GM19438 (cell line): Measurements from ENCODE around the gene SULT1C2.
"Not testable (repeated sequence)": the region's sequence is repeated elsewhere in the genome, so short reads cannot be mapped to it uniquely, and the experiment has no call there.

Experiments used
- ATAC-seq: cut with Tn5 transposase; IDR thresholded peaks from one replicate; pipeline ENCODE4 v1.9.1; 2021; ENCODE audit warnings: low read depth; ENCODE audit not compliant: unreplicated experiment

SULT1C2 gene

DNA sequence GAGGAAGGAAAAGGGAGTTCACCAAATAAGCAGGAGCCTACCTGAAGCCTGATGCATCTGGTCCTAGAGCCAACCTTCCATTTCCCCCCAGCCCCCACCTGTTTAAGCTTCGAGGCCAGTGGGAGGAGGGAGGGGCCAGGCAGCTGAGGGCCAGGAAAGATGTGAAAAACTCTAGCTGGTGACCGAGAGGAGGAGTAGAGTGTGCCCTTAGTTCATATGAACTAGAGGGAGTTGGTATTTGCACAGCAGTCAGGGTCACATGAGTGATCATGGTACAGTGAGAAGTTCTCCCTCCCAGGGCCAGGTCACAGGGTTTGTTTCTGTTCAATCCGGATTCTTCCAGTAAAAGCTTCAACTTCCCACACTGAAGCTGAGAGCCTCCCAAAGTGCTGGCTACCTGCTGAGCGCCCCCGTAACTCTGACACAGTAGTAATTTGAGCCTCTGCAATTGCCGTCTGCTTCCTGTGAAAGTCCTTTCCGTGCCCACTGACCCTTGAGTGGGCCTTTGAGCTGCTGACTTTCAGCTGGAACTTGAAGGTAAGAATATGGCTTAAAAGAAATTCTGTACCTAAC, at the start of gene SULT1C2:
Gene SULT1C2 (plus strand): TSS at position 362 of the 573 bp plus-strand sequence. CDS start 4,773 bp downstream, outside the sequence.
- no peak for ATAC-seq

- no peak for ATAC-seq
Observed at GRCh38 chr2:108239786-108240185, 48.9 kb upstream of the SULT1C2 start, which contains the start of gene SULT1C3. Gene SULT1C3 (plus strand): TSS chr2:108239968. CDS start chr2:108247195, 7,227 bp downstream.

- ATAC-seq = no peak
Observed at GRCh38 chr2:108240966-108241365, 47.7 kb upstream of the SULT1C2 start.

- no peak for ATAC-seq
Observed at GRCh38 chr2:108243566-108243965, 45.1 kb upstream of the SULT1C2 start.

DNA sequence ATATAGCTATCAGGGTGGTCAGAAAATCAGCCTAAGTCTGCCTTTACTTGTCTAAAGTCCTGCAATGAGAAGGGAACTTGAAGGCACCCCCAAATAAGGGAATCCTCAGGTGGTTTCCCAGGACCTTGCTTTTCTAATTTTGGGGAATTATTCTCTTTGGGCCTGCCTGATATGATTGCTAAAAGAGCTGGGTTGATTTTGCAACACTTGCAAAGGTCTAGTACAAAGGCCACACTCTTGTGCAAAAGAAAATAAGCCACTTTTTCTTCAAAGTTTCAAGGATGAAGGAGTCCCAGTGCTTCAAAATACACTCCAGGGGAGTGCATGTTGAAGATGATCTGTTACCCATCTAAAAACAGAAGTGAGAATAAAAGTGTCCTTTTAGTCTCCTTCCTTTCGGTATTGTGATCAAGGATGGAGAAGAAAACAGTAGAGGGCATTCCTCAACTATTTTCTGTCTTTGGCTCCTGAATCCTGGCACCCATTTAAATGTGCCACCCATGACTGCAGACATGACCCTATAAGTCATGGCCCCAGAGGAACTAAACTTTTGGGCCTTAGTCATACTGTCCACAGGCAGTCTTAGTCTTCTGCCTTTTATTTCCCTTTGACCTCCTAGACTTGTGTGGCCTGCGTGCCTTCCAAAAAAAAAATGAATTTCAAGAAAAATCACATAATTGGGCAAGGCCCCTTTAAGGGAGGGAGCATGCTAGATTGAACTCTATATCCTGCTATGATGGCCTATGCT, 43.9 kb upstream of the SULT1C2 start:
- no peak for ATAC-seq

DNA sequence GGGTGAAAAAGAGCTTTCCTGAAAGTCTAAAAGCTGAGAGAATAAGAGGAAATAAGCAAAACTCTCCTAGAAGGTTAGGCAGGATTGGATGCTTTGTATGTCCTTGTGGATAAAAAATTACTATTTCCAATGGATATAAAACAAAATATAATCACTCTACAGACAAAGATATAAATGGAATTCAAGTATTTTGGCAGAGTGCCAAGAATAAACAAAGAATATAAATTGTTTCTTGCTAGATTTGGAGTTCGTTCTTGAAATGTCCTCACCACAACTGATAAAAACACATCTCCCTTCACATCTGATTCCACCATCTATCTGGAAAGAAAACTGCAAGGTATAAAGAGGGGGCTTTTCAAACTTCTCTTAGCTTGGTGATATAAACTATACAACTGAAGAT, 35.6 kb upstream of the SULT1C2 start:
- no peak for ATAC-seq

DNA sequence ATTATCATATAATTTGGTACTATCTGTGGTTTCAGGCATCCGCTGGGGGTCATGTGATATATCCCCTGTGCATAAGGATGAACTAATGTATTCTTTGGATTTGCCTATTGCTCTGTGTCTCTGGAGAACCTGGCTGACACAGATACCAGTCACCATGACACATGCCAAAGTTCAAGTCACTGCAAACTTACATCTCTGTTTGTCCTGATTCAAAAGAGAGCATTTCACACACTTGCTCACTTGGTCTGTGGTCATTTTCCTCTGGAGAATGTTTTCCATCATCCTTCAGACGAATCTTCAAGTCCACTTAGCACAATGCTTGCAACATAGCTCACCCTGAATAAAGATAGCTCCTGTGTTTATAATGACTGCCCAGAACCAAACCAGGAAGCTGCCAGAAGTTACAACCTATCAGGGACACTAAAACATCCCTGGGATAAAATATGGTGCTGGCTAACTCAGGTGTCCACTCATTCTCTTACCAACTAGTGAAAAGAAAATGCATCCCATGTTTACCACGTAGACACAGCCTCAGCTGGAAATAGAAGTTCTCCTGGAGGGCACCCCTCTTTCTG, 30.9 kb upstream of the SULT1C2 start:
- no peak for ATAC-seq

- ATAC-seq = no peak
Observed at GRCh38 chr2:108260773-108261172, 27.9 kb upstream of the SULT1C2 start.

- no peak for ATAC-seq
Observed at GRCh38 chr2:108262036-108262435, 26.7 kb upstream of the SULT1C2 start.

DNA sequence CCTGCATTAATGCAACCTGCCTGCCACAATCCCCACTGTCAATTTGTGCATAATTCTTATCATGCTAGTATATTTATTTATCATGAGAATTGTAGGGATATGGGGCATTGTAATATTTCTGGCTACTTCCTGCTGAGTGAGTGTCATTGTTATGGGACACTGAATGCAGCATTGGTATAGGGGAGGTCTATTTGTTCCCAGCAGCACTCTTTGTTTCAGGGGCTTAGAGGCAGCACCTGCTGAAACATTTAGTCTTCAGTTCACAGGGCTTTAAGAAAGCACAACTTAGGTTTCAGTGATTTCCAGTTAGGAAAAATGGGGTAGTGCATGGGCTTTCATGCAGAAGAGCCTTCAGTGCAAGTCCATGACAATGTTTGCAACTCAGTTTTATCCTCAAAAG, 25.3 kb upstream of the SULT1C2 start:
- no peak for ATAC-seq

GRCh38 chr2:108266218-108266617, 22.5 kb upstream of the SULT1C2 start:
- no peak for ATAC-seq

GRCh38 chr2:108267101-108267500, 21.6 kb upstream of the SULT1C2 start:
- ATAC-seq = no peak

DNA sequence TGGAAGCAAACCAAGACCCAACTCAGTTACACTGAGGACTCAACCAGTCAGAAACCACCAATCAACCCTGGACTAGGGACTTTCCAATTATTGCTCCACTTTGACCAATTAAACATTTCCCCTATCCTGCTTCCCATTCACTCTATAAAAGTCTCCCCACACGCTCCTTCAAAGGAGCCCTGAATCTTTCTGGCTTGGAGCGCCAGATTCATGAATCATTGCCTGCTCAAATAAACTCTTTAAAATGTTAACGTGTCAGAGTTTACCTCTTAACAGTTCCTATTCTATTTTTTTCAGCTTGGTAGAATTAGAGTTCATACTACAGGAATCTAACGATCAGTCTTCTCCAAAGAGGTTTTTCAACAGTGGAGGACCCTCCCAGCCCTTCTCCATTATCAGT, 20.7 kb upstream of the SULT1C2 start:
- no peak for ATAC-seq

GRCh38 chr2:108270346-108270745, 18.3 kb upstream of the SULT1C2 start:
- ATAC-seq = no peak

DNA sequence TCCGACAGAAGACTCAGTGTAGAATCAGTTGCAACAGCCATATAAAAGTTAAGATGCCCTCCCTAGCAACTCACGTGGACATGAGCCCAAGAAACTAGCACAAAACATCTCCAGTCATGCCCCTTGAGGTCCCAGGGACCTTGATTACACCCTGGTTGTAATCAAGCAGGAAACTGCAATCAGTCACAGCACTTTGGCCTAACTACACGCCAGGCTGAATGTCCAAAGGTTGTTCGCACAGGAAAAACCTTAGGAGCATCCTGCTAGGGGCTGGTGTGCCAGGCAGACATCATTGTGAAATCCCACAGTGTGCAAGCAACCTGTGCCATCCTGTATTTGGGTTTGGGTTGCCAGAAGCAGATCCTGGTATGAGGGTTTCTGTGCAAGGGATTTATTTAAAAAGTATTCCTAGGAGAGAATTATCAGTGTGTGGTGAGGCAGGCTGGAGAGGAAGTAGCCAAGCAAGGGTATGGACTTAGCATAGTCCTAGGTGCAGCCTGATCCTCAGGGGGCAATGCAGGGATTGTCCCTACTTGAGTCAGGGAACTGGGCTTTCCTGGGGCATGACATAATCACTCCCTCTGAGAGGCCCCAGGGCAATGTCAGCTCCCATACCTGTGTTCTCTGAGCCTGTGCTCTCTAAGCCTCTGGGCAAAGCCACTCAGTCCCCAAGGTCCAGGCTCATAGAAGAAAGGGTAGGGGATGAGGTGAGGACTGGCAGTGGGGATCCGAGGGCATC, 17.8 kb upstream of the SULT1C2 start:
- ATAC-seq = no peak

- ATAC-seq = no peak
Observed at GRCh38 chr2:108271691-108272253, 16.9 kb upstream of the SULT1C2 start.

DNA sequence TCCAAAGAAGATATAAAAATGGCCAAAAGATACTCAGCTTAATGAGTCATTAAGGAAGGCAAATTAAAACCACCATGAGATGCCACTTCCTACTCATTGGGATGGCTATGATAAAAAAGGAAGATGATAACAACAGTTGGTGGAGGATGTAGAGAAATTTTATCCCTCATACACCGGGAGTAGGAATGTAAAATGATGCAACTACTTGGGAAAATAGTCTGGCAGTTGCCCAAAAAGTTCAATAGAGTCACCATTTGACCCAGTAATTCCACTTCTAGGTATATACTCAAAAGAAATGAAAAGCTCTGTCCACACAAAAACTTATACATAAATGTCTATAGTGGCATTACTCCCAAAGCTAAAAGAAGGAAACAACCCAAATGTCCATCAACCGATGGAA, 10.1 kb upstream of the SULT1C2 start:
- ATAC-seq = no peak

DNA sequence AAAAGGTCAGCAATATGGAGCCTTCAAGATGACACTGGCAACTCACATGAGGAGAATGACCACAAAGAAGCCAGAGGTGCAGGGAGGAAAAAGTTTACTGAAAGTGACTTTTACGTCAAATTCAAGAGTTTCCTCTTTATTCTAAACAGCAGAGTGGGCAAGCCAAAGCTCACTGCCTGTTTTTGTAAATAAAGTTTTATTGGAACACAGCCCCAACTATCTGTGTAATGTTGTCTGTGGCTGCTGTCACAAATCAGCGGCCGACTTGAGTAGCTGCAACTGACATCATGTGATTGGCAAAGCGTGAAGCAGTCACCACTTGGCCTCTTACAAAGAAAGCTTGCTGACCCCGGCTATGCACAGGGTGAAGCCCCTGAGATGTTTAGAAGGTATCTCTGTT, 9.2 kb upstream of the SULT1C2 start:
- ATAC-seq = no peak

- no peak for ATAC-seq
Observed at GRCh38 chr2:108280466-108280865, 8.2 kb upstream of the SULT1C2 start.

- ATAC-seq = not testable (repeated sequence)
Observed at GRCh38 chr2:108284566-108284965, 4.1 kb upstream of the SULT1C2 start.

GRCh38 chr2:108285616-108286015, 3.1 kb upstream of the SULT1C2 start:
- ATAC-seq = no peak
